Left colon (tissue), 2 donors: ENCODE results near the gene CYTH4. TPM values are rescaled to one million over a fixed set of nuclear protein-coding genes. Genes with fewer than 3 reads are reported as not detected.
A peak's percentile ranks its signal among the peaks of the same experiment; 100 is the strongest.

Experiments
- ATAC-seq: fragments of 200-7000 bp; cut with Tn5 transposase; one replicate; pipeline ENCODE4 v1.9.1; 2020; ENCODE audit warnings: mild to moderate bottlenecking, moderate library complexity
- DNase-seq, 2 donors: peaks; one replicate each; pipeline ENCODE4 v3.0.0-alpha.2; 2020
- intact Hi-C, 2 donors: fragments of 100-400 bp; cut with DNase I in 1 of 2; cut with micrococcal nuclease in 1 of 2; formaldehyde crosslinking; loops; one replicate each; pipeline versions ENCODE4 v1.11.2 to v1.14.0; 2022; cut with DNase I, micrococcal nuclease
- total RNA-seq, 2 donors: library from RNA; stranded (reverse); fragmentation: NEBNext Ultra II Directional; extraction: Animal tissue kit (Norgen Biotek cat#: 25700); gene quantifications; one replicate each; pipeline ENCODE4 v1.2.1, GENCODE V29; 2021
- donor health status: DM: no; HTN: no; CAD: no.
- donor health status: DM: yes; HTN: yes; CAD: no.

The CYTH4 gene
- total RNA-seq, 2 donors from 2014 or later = 2.6 to 10.4 TPM

DNA sequence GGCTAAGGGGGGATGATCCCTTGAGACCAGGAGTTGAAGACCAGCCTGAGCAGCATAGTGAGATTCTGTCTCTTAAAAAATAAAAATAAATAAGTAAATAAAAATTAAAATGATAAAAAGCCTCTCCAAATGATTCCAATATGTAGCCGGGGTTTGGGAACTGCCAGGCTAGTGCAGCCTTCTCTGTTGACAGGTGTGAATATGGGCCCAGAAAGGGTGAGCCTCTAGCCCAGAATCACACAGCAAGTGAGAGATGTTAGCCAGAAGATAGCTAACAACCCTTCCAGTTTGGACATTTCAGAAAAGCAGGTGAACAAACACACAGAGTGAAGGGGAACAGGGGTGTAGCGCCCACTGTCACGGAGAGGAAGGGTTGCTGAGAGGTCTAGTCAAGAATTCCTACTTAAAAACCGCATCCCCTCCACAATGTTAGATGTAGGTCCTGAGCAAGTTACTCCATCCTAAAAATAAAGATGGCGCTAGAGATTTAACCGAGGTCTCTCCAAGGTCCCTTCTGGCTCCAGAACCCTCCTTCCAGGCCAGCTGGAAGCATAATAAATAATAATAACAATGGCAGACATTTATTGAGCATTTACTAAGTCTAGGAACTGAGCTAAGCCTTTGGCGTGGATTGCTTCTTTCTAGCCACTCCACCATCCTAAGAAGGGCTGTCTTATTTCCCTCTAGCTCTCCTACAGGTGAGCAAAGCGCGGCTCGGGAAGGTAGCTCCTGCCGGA, 51.6 kb downstream of the CYTH4 start:
- intact Hi-C loops = no loop called here
- ATAC-seq = no peak
- DNase-seq = no peak

DNA sequence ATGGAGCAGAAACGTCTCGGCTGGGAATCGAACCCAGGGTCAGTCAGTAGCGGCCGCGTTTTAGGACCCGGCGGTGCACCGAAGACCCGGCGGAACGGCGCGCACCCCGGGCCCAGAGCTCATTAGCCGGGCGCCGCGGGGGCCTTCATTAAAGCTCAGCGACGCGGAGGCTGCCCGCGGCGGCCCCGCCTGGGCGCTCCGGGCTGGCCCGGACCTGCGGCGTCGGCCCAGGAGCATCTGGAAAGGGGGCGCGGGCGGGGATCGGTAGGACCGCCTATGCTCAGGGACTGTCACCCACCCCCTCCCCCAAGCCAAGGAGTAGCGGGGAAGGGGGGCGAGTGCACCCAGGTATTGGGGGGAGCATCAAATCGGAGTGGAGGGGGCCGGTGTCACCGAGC, 52.2 kb downstream of the CYTH4 start:
- ATAC-seq = no peak
- DNase-seq = no peak
- intact Hi-C loops = no loop called here

DNA sequence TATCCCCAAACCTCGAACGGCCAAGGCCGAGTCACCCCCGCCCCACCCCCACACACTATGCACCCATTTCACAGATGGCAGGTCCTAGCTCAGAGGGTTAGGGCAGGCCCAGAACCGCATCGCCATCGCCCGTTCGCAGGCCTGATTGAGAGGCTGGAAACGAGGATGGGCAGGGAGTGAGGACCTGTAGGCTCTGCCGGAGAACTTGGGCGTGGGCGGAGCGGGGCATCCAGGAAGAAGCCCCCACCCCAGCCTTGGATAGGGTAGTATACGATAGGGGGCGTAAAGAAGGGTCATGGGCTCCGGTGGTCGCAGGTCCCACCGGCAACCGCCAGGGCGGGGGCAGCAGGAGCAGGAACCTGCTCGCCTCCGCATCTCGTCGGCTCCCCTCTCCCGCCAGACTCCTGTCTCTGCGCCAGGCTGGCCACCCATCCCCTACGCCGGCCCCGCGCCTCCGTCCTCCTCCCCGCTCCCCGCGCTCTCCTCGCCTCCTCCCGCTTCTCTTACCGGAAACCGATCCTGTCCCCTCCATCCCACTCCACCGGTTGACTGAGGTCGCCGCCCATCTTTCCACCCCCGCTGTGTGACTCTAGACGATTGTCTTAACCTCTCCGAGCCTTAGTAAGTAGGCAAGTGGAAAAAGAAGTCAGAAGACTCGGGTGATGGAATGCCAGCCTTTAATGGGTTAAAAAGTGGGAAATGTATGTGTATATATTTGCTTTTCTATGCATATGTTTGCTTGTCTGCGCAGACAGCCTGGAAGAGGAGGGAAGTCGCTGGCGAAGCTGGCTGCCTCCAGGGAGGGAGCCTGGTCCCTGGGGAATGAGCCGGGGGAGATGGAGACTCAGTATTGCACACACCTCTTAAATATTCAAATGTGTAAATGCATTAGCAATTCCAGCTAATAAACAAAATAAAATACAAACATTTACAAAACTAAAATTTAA, 52.8 kb downstream of the CYTH4 start:
- intact Hi-C loops = no loop called here
- DNase-seq (no peak), ATAC-seq (no peak)

DNA sequence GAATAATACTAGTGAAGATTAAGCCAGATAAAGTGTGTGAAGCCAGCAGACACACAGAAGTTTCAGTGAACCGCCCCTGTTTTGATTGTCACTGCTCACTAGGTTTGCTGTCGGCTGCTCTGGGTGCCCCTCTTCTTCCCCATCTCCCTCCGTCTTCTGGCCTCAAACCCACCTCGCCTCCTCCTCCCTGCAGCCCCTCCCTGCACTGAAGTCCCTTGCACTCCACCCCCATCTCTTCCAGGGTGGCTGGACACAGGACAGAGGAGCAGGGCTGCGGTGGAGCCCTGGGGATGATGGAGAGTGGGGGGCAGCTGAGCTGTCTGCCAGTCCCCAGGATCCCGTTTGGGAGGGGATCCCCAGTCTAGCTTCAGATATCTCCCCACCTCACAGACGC, 53.5 kb downstream of the CYTH4 start:
- ATAC-seq (no peak), DNase-seq (no peak)
- intact Hi-C loops = no loop called here

DNA sequence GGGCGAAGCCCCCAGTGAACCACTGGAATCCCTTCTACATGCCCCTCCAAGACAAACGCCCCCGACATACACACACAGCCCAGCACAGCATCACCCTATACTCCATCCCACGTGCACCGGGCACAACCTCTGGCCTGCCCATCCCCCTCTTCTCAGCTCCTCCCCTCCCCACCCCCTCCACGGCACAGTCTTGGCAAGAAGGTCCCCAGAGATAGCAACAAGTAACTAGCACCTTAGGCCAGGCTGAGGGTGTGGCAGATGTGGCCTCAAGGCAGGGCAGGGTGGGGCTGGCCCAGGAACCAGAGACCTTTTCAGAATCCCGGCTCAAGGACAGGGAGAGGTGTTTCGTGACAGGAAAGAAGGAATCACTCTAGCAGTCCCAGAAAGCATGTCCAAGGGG, 54.3 kb downstream of the CYTH4 start:
- DNase-seq (peak; percentile 42 to 61), ATAC-seq (peak; percentile 92)
- intact Hi-C loops = no loop called here

DNA sequence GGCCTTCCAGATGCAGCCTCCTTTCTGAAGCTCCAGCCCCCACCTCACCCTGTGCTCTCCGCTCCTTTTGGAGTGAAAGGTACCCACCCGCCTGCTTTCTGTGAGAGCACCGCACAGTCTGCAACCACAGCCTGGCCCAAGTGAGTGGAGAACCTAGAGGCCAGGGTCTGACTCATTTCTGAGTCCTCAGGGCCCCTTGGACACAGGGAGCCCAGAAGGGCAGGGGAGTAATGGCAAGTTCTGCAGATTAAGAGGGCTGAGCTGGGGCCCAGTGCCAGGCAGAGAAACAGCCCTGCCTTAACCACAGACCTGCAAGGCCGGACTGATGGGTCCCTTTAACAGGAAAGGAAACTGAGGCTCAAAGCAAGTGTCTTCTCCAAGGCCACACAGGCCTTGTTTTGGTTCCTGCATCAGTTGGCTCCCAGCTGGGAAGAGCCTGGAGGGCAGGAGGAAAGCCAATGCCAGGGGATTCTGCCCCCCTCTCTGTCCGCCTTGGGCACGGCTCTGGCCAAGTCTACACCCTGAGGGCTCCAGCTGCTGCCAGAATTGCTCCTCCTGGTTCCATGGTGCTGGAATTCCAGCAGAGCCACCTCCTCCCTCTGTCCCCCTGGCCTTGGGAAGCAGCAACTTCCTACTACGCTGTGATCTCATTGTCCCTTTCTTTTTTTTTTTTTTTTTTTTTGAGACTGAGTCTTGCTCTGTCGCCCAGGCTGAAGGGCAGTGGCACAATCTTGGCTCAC, 55.1 kb downstream of the CYTH4 start:
- intact Hi-C loops = no loop called here
- ATAC-seq (no peak), DNase-seq (no peak)

DNA sequence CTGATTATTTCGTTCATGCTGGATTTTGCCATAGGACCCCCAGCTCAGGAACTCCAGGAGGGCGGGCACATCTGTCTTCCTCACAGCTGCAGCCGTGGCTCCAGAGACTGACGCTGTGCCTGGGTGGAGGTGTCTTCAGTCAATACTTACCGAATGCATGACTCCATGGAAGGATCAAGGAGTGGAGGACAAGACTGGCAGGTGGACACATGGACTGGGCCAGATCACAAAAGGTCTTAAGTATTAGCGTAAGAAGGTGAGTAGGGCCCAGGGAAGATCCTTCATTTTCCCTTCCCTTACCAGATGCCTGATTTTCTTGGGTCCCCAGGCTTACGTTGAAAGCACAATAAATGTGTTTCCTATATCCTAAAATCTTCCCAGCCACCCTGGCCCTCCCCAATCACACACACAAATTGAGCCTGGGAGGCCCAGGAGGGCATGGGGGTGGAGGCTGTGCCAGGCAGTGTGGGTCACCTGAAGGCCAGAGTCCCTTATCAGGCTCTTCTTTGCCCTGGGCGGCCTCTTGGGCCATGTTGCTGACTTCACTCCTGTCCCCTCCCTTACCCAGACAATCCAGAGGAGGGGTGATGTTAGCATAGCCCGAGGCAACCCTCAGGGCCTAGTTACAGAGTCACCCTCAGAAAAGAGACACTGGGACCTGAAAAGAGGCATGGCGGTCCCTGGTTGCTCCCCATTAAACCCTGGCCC, 56.4 kb downstream of the CYTH4 start:
- DNase-seq (no peak), ATAC-seq (no peak)
- intact Hi-C loops = no loop called here

DNA sequence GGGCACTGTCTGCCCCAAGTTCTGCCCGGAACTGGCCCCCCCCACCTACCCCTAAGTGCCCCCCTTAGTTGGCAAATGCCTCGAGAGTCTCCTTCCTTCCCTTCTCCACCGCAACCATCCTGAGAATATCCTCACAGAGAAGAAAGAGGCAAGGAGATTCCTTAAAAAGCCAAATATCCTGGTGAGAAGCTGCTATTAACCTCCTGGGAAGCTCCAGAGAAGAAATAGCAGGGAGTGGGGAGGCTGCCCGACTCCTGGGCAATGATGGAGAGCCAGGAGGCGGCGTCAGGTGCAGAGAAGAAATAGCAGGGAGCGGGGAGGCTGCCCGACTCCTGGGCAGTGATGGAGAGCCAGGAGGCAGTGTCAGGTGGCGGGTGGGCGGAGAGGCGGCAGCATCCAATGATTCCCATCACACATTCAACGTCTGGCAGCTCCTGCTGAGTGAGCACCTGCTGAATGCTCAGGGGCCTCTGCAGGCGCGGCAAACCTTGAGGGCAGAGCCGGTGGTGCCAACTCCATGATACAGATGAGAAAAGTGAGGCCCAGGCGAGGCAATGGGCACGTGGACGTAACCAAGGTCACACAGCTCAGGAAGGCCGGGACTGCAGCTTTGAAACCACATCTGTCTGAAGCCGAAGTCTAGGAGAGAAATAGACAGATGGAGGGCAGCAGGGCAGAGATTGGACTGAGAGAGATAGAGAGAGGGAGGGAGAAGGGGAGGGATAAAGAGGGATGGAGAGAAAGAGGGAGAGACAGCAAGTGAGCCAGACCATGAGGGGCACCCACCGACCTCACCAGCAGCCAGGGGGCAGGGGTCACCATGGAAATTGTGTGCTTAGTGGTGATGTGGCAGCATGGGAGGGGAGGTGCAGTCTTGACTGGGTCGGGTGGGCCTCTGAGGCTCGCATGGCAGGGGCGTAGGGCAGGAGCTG, 58.3 kb downstream of the CYTH4 start:
- ATAC-seq (no peak), DNase-seq (no peak)
- intact Hi-C loops = no loop called here

DNA sequence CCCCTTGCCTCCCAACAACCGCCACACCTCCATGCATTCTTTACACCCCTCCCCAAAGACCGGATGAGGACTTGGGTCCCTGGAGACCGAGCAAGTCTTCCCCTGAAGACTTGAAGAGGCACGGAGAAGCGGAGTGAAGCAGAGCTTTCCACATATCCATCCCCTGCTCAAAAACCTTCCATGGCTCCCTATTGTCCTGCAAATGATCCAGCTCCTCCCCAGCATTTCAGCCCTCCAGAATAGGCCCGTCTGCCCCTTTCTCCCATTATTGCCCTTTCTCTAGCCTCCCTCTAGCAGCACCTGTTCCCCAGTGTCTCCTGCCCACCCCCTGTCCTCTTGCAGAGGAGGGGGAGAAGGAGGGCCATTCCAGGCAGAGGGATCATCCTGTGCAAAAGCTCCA, 59.8 kb downstream of the CYTH4 start:
- no peak for ATAC-seq
- DNase-seq = no peak
- intact Hi-C loops = no loop called here

DNA sequence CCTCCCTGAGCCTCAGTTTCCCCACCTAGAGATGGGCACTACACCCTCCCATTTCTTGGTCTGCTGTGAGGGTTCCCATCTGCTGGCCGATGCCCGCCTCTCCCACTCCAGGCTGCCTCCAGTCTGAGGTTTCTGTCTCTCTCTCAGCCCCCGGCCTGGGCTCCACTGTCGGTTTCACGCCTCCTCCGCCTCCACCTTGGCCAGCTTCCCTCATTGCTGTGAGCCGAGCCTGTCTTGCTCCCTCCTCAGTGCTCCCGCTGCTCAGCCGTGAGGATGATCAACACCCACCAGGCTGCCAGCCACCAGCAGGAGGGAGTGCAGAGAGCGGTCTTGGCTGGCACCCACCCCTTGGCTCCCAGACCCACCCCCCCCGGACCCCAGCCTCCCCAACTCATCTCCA, 61.0 kb downstream of the CYTH4 start:
- DNase-seq = no peak
- intact Hi-C loops = no loop called here
- ATAC-seq = no peak

DNA sequence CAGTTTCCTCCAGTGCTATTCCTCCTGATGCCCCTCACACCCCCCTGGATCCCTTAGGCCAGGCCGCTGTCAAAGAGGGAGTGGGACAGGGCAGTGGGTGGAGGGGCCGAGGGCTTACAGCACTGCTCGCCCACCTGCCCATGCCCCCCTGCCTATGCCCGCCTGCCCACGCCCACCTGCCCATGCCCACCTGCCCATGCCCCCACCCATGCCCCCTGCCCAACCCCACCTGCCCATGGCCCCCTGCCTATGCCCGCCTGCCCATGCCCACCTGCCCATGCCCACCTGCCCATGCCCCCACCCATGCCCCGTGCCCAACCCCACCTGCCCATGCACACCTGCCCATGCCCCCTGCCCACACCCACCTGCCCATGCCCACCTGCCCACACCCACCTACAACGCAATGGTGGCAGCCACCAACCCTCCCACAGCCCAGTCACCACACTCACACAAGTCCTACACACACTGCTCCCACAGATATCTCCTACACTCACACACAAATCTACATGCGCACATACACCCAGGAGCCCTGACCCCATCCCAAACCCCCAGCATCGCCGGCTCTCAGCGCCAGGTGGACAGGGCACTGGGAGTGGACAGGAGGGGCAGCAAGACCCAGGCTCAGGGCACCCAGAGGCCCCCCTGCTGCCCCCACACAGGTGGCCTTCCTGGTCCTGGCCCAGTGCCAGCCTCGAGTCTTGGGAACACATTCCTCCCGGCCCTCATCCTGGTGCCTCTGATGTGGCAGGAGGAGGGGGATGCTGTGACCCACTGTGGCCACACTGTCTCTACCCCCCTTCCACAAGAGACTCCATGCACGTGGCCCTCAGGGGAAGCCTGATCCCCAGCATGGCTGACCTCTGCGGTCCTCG, 61.8 kb downstream of the CYTH4 start:
- ATAC-seq (no peak), DNase-seq (no peak)
- intact Hi-C loops = no loop called here

DNA sequence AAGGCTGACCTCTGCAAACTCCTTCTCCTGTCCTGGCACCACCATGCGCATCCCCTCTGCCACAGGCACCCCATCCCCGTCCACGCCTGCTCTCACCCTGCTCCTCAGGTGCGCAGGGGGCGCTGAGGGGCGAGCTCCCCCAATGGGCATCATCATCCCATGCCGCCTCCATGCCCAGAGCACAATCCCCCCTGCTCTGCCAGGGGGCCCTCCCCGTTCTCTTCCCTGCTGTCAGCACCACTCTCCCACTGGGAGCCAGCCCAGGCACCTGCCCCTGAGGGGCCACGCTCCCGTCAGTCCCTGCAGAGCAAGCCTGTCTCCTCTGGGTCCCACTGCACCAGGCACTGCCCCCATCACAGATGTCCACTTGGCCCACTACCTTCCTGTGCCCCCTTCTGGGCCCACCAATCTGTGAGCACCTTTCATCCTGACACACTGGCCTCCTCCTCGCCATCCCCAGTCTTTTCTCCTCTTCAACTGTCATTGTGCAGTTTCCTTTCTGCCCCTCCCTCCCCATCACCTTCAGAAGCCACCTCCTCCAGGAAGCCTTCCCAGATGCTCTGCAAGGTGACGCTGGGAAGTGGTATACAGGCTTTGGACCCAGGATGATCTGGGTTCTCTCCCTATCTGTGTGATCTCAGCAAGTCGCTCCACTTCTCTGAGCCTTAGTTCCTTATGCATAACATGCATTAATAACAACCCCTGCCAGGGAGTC, 62.6 kb downstream of the CYTH4 start:
- DNase-seq = no peak
- ATAC-seq = no peak
- intact Hi-C loops = no loop called here

DNA sequence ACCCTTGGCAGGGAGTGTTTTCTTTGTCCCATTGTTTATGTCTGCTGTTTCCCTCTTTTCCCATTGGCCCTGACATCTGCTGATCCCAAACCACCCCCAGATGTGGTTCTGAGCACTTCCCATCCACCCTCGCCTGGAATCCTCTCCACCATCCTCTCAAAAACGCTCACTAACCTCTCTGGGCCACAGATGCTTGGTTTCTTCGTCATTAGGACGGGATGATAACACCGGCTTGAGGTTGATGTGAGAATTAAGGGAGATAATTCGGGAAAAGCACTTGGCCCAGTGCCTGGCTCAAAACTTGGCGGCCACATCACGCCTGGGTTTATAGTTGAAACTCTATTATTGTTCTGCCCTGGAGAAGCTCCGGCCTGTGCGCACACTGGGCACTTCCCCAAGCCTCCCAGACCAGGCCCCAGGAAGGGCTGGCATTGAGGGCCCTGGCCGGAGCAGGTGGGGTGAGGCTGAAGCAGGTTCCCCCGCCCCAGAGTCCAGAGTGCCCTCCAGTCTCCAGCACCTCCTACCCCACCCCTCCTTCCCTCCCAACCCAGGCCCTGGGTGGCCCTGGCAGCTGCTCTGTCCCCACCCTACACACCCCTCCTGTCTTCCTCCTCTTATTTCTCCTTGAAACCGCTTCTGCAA, 63.7 kb downstream of the CYTH4 start:
- DNase-seq (peak; percentile 40 to 44), ATAC-seq (peak; percentile 91)
- intact Hi-C loops = no loop called here

DNA sequence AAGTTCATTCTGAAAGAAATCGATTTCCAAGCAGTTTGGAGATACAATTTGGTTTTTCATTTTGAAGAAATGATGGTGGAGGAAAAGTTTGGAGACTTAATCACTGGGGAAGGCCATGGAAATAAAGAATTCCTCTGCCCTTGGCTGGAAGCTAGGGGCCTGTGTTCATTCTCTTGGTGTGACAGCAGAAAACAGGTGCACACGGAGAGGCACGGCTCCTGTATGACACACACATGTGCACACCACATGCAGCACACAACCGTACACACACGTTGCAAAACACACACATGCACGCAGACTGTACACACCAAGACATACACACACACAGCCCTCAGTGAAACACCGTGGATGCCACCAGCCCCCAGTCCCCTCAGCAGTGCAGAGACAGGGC, 64.2 kb downstream of the CYTH4 start:
- no peak for DNase-seq
- intact Hi-C loops = no loop called here
- peak; percentile 17 for ATAC-seq

DNA sequence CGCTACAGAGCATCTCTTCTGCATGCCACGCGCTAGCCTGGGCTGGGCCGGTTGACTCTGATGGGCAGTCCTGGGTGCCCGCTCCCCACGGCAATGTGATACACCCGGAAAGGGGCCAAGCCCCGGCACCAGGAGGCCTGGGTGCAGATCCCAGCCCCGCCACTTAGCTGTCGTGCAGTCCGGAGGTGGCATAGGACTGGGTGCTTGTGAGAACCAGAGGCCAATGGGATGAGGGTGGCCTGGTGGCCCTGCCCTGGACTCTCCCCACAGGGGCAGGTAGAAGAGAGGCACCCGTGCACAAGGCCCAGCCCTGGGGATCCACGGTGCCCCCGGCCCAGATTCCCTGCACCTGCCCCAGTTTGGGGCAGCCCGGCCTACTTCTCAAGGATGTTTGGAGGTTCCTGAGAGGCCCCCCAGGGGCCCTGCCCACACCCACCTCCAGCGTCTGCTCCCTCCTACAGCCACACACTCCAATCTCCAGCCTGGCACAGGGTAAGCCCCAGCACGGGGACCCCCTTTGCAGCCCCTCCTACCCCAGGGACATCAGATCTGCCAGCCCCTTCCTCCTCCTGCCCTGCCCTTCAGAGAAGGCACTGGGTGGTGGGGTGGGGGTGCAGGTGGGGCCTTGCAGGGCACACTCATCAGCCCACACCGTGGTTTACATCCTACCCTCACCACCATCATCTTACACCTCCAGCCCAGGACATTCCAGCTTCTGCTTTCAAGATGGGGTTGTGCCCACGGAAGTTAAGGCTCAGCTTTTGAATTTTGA, 66.9 kb downstream of the CYTH4 start:
- intact Hi-C loops = no loop called here
- ATAC-seq (no peak), DNase-seq (no peak)
